DOHH2 (cell line): Measurements from ENCODE around the gene PSMA7.

Experiments used
- CTCF ChIP-seq: fragments of 200-600 bp; sonication (generic); IDR thresholded peaks from one replicate; pipeline ENCODE4 v1.5.1; 2014; ENCODE audit warnings: antibody characterized with exemption, mild to moderate bottlenecking, low read depth, low read length; ENCODE audit not compliant: poor library complexity, severe bottlenecking
- EZH2phosphoT487 ChIP-seq: fragments of 200-600 bp; sonication (generic); IDR thresholded peaks from 2 replicates; pipeline ENCODE4 v1.6.1; 2017; ENCODE audit warnings: borderline replicate concordance, mild to moderate bottlenecking, antibody characterized with exemption, low read length, moderate library complexity, mixed read lengths

- TF ChIP-seq CTCF (no peak), EZH2phosphoT487 (no peak)
Observed at GRCh38 chr20:62175711-62176110, 32.5 kb upstream of the PSMA7 start.
